Gastrocnemius medialis (tissue), 4 donors: ENCODE results near the gene CMIP.

Experiments
- CTCF ChIP-seq, 5 experiments: fragments of 450-650 bp in 3 of 5; fragments of 200-600 bp in 2 of 5; sonication (generic) in 2 of 5; IDR thresholded peaks in 4 of 5; conservative IDR thresholded peaks in 1 of 5; 1 replicate in 4 of 5; 2 replicates in 1 of 5; pipeline ENCODE4 v1.5.1; 2016 to 2019; ENCODE audit warnings: antibody characterized with exemption in 5 of 5, mild to moderate bottlenecking in 3 of 5, moderate library complexity in 3 of 5
- POLR2A ChIP-seq, 2 donors: fragments of 450-650 bp; IDR thresholded peaks; one replicate each; pipeline ENCODE4 v1.6.1; 2017; ENCODE audit warnings: antibody characterized with exemption in 2 of 2, mild to moderate bottlenecking in 2 of 2, moderate library complexity in 2 of 2

- TF ChIP-seq CTCF (IDR thresholded peaks at IDR 0.05 in 4 of 5, conservative IDR thresholded peaks at IDR 0.05 in 1 of 5) (no peak), POLR2A (IDR thresholded peaks at IDR 0.05) (no peak)
Measured at GRCh38 chr16:81457326-81458133, 12.9 kb downstream of the CMIP start.
